Hematopoietic multipotent progenitor cell treated with erythropoietin and hydrocortisone succinate and interleukin-3 and kit ligand, for 8 days (in vitro differentiated cells): Measurements from ENCODE around the gene ARMS2.

Source experiments
- DNase-seq: peaks from one replicate; pipeline ENCODE4 v3.0.0-alpha.2; 2015

The ARMS2 gene

GRCh38 chr10:122455376-122456079 lies 1.1 kb downstream of the ARMS2 start:
- DNase-seq, result no peak

- no peak for DNase-seq
Observed at GRCh38 chr10:122457934-122458333, 3.5 kb downstream of the ARMS2 start.

GRCh38 chr10:122458693-122459092 lies 4.2 kb downstream of the ARMS2 start:
- DNase-seq, result no peak

- DNase-seq, result no peak
Observed at GRCh38 chr10:122459561-122460273, 5.3 kb downstream of the ARMS2 start.

- DNase-seq, result no peak
Observed at GRCh38 chr10:122460891-122461293, 6.4 kb downstream of the ARMS2 start.

GRCh38 chr10:122461367-122461728 lies 6.9 kb downstream of the ARMS2 start, which contains the start of gene HTRA1:
Gene HTRA1 (plus strand): TSS chr10:122461553. CDS start chr10:122461653, 100 bp downstream.
- DNase-seq, result no peak

GRCh38 chr10:122461729-122462532 lies 7.5 kb downstream of the ARMS2 start:
- no peak for DNase-seq

GRCh38 chr10:122462533-122463465 lies 8.3 kb downstream of the ARMS2 start:
- DNase-seq, result no peak

GRCh38 chr10:122463466-122464249 lies 9.2 kb downstream of the ARMS2 start:
- DNase-seq, result no peak

- DNase-seq, result no peak
Observed at GRCh38 chr10:122464250-122464510, 9.7 kb downstream of the ARMS2 start.

GRCh38 chr10:122464586-122464985 lies 10.1 kb downstream of the ARMS2 start:
- DNase-seq, result no peak

GRCh38 chr10:122465401-122466040 lies 11.1 kb downstream of the ARMS2 start:
- no peak for DNase-seq

- no peak for DNase-seq
Observed at GRCh38 chr10:122466951-122467381, 12.5 kb downstream of the ARMS2 start.

GRCh38 chr10:122467701-122468100 lies 13.2 kb downstream of the ARMS2 start:
- no peak for DNase-seq

- no peak for DNase-seq
Observed at GRCh38 chr10:122468307-122468925, 14.0 kb downstream of the ARMS2 start.

GRCh38 chr10:122468926-122469781 lies 14.7 kb downstream of the ARMS2 start:
- no peak for DNase-seq

GRCh38 chr10:122469848-122470247 lies 15.4 kb downstream of the ARMS2 start:
- DNase-seq, result no peak

- no peak for DNase-seq
Observed at GRCh38 chr10:122471531-122472177, 17.2 kb downstream of the ARMS2 start.

- DNase-seq, result no peak
Observed at GRCh38 chr10:122473116-122473515, 18.7 kb downstream of the ARMS2 start.
